GM10266 (cell line): ENCODE measurements around the gene TOP2A.
"Not testable (repeated sequence)": the region's sequence is repeated elsewhere in the genome, so short reads cannot be mapped to it uniquely, and the experiment has no call there.

Source experiments
- DNase-seq: peaks from one replicate; pipeline ENCODE4 v3.0.0; 2012; ENCODE audit errors: extremely low spot score
- CTCF ChIP-seq: IDR thresholded peaks from 2 replicates; pipeline ENCODE4 v1.5.1; 2012; ENCODE audit warnings: mild to moderate bottlenecking, low read depth; ENCODE audit not compliant: control insufficient read depth, insufficient read depth; ENCODE audit errors: missing control alignments

Gene TOP2A

GRCh38 chr17:40382251-40382650 lies 35.4 kb downstream of the TOP2A start:
- DNase-seq, result no peak

GRCh38 chr17:40378966-40379365 lies 38.7 kb downstream of the TOP2A start:
- DNase-seq, result no peak

More at GRCh38 chr17:40382251-40382650, 35.4 kb downstream of the TOP2A start:
- no peak for TF ChIP-seq CTCF

DNA sequence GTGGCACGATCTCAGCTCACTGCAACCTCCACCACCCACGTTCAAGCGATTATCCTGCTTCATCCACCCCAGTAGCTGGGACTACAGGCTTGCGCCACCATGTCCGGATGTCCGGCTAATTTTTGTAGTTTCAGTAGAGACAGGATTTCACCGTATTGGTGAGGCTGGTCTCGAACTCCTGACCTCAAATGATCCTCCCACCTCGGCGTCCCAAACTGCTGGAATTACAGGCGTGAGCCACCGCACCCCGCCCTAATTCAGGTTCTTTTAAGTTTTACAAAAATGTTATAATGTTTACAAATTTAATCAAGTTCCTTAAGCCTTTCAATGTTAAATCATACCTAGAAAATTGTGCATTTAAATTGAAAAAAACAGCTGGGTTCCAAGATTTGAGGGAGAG lies 39.9 kb downstream of the TOP2A start:
- no peak for DNase-seq
- no peak for TF ChIP-seq CTCF

More at GRCh38 chr17:40378966-40379365, 38.7 kb downstream of the TOP2A start:
- TF ChIP-seq CTCF, result no peak

DNA sequence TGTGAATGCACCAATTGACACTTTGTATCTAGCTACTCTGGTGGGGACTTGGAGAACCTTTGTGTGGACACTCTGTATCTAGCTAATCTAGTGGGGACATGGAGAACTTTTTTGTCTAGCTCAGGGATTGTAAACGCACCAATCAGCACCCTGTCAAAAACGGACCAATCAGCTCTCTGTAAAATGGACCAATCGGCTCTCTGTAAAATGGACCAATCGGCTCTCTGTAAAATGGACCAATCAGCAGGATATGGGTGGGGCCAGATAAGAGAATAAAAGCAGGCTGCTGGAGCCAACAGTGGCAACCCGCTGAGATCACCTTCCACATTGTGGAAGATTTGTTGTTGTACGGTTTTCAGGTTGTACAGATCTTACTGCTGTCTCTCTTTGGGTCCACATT lies 41.2 kb downstream of the TOP2A start:
- not testable (repeated sequence) for DNase-seq

- DNase-seq, result not testable (repeated sequence)
Observed at GRCh38 chr17:40375786-40376185, 41.9 kb downstream of the TOP2A start.

GRCh38 chr17:40374821-40375498 lies 42.7 kb downstream of the TOP2A start:
- no peak for DNase-seq
- no peak for TF ChIP-seq CTCF

- no peak for DNase-seq
- TF ChIP-seq CTCF, result no peak
Observed at GRCh38 chr17:40373999-40374398, 43.7 kb downstream of the TOP2A start.

- no peak for TF ChIP-seq CTCF
- no peak for DNase-seq
Observed at GRCh38 chr17:40373324-40373723, 44.4 kb downstream of the TOP2A start.

DNA sequence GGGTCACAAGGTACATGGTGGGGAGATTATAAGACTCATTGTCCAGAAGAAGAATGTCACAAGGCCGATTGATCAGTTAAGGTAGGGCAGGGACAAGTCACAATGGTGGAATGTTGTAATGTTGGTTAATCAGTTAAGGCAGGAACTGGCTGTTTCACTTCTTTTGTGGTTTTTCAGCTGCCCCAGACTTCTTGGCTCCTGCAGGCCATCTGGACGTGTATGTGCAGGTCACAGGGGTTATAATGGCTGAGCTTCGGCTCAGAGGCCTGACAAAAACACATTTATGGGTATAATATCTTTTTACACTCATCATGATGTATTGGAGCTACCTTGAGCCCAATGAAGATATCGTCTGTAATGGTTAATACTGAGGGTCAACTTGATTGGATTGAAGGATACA lies 45.1 kb downstream of the TOP2A start:
- DNase-seq, result not testable (repeated sequence)
